Central memory CD8-positive, alpha-beta T cell (primary cell): Measurements from ENCODE around the gene ORC5.
"Not testable (repeated sequence)": the region's sequence is repeated elsewhere in the genome, so short reads cannot be mapped to it uniquely, and the experiment has no call there.

ENCODE experiments used
- ATAC-seq: fragments of 150-1000 bp; cut with Tn5 transposase; replicated peaks from 2 replicates; pipeline ENCODE4 v1.10.0; 2022; ENCODE audit warnings: mild to moderate bottlenecking, moderate FRiP score, moderate number of reproducible peaks; ENCODE audit not compliant: poor library complexity, severe bottlenecking; ENCODE audit errors: extremely low read depth
- DNase-seq, 2 donors: peaks; one replicate each; pipeline ENCODE4 v3.0.0; 2021; ENCODE audit warnings: low spot score in 2 of 2
- H3K27ac Mint-ChIP-seq: one replicate; pipeline ENCODE4 v1.8.0; 2022; ENCODE audit warnings: low read depth, mild to moderate bottlenecking, moderate library complexity, mixed read lengths
- H3K27me3 Mint-ChIP-seq: one replicate; pipeline ENCODE4 v1.8.0; 2022; ENCODE audit warnings: mixed read lengths
- H3K36me3 Mint-ChIP-seq: one replicate; pipeline ENCODE4 v1.8.0; 2022; ENCODE audit warnings: mild to moderate bottlenecking, moderate library complexity, mixed read lengths; ENCODE audit not compliant: insufficient read depth
- H3K4me1 Mint-ChIP-seq: one replicate; pipeline ENCODE4 v1.8.0; 2022; ENCODE audit warnings: mixed read lengths
- H3K4me3 Mint-ChIP-seq: one replicate; pipeline ENCODE4 v1.8.0; 2022; ENCODE audit warnings: mild to moderate bottlenecking, moderate library complexity, mixed read lengths
- H3K9me3 Mint-ChIP-seq: one replicate; pipeline ENCODE4 v1.8.0; 2022; ENCODE audit warnings: mixed read lengths

Gene ORC5

DNA sequence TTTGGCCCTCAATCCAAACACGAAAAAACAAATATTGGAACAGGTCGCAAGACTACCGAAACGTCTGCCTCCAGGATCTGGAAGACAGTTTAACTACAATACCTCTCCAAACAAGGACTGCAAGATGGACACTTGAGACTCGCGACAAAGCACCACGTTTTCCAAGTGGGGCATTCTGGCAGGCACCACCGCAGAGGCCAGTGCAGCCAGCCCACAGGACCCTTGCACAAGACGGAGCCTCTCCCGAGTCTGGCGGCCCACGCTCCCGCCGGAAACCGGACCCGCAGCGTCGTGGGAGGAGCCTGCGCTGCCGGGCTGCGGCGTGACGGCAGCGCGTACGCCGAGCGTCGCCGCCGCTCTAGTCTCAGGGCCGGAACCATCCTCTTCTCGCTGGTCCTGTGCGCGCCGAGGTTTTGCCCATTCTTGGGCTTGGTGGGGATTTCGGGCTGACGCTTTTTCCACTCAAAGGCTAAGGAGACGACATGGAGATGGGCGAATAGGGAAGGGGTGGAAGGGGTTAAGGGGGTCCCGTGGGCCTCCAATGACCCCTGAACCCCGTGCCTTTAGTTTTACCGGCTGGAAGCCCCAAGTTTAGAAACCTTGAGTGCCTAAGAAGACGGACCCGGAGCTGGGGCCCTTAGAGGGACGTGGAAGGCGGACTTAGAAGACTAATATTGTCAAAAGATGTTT is at the start of gene ORC5:
TSS of gene ORC5 (minus strand) at position 283 of the 690 bp plus-strand sequence. CDS start at position 174, 109 bp downstream.
- Mint-ChIP-seq H3K27me3 (peaks cover 35% of the 10 kb centered on the region), H3K9me3 (no peaks in the 10 kb centered on the region), H3K4me1 (peaks cover 26% of the 10 kb centered on the region), H3K4me3 (peak within 1 kb of the TSS; percentile 95), H3K36me3 (peaks cover 11% of the 10 kb centered on the region), H3K27ac (peak within 1 kb of the TSS; percentile 93)
- ATAC-seq (peak; percentile 97), DNase-seq (peak; percentile 46 to 61)

DNA sequence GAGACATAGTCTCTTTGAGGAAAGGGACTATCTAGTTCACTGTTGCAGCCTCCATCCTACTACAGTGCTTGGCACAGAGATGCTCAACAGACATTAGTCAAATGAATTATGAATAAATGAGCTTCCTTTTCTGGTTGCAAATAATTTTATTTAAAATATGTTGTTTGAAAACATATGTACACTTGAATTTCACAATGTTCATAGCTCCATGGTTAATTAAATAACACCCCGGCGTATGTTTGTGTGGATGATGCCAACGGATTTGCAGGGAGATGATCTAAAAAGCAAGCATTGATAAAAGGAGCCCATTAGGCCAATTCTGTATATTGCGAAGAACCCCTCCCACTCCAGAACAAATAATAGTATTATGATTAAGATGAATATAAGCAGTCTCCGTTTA is 47.8 kb upstream of the ORC5 start:
- Mint-ChIP-seq H3K4me3 (no peak overlapping the region), H3K36me3 (no peaks in the 10 kb centered on the region), H3K9me3 (no peaks in the 10 kb centered on the region), H3K4me1 (no peaks in the 10 kb centered on the region), H3K27ac (no peak overlapping the region), H3K27me3 (peaks cover 57% of the 10 kb centered on the region)
- ATAC-seq (no peak), DNase-seq (no peak)

GRCh38 chr7:104255194-104255593 is 47.4 kb upstream of the ORC5 start:
- H3K27ac Mint-ChIP-seq: no peak overlapping the region
- no peaks in the 10 kb centered on the region for H3K9me3 Mint-ChIP-seq
- H3K4me1 Mint-ChIP-seq: no peaks in the 10 kb centered on the region
- H3K4me3 Mint-ChIP-seq: no peak overlapping the region
- H3K27me3 Mint-ChIP-seq: peaks cover 57% of the 10 kb centered on the region
- ATAC-seq (no peak), DNase-seq (no peak)
- H3K36me3 Mint-ChIP-seq: no peaks in the 10 kb centered on the region

GRCh38 chr7:104254696-104255095 is 46.9 kb upstream of the ORC5 start:
- DNase-seq: no peak
- H3K4me1 Mint-ChIP-seq: no peaks in the 10 kb centered on the region
- no peak for ATAC-seq
- H3K27ac Mint-ChIP-seq: no peak overlapping the region
- H3K27me3 Mint-ChIP-seq: peaks cover 59% of the 10 kb centered on the region
- H3K4me3 Mint-ChIP-seq: no peak overlapping the region
- no peaks in the 10 kb centered on the region for H3K9me3 Mint-ChIP-seq
- H3K36me3 Mint-ChIP-seq: no peaks in the 10 kb centered on the region

GRCh38 chr7:104252409-104253134 is 44.8 kb upstream of the ORC5 start:
- Mint-ChIP-seq H3K36me3 (no peaks in the 10 kb centered on the region), H3K27ac (no peak overlapping the region), H3K9me3 (no peaks in the 10 kb centered on the region), H3K4me1 (no peaks in the 10 kb centered on the region), H3K4me3 (no peak overlapping the region), H3K27me3 (peaks cover 65% of the 10 kb centered on the region)
- no peak for DNase-seq
- no peak for ATAC-seq

- Mint-ChIP-seq H3K9me3 (no peaks in the 10 kb centered on the region), H3K27me3 (peaks cover 88% of the 10 kb centered on the region), H3K27ac (no peak overlapping the region), H3K4me3 (no peak overlapping the region), H3K36me3 (no peaks in the 10 kb centered on the region), H3K4me1 (no peaks in the 10 kb centered on the region)
- no peak for ATAC-seq
- no peak for DNase-seq
These were observed 34.8 kb upstream of the ORC5 start for GRCh38 chr7:104242638-104243037.

DNA sequence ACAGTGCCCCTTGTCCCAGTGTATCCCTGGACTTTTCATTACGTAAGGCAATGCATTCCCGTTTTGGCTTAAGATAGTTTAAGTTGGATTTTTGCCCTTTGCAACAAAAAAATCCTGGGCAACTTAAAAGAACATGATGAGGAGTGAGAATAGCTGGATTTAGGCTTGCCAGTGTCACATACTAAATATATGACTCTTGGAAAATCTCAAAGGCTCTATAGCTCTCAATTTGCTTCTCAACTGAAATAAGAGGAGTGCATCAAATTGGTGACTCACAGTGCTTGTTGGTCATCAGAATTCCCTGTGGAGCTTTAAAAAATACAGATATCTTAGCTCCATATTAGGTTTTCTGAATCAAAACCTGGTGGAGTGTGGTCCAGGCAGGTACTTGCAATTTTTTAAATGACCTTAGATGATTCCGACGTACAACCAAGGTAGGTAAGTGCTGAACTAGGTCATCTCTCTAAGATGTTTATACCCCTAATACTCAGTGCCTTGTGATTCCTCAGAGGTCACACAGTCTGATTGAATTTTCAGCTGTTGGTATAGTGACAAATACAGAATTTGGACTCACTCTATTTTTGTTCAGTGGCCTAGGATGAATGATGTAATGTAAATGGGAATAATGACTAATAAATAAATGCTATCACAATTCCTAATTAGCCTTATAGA is 33.9 kb upstream of the ORC5 start:
- Mint-ChIP-seq H3K4me1 (no peaks in the 10 kb centered on the region), H3K4me3 (no peak overlapping the region), H3K27me3 (peaks cover 80% of the 10 kb centered on the region), H3K9me3 (no peaks in the 10 kb centered on the region), H3K27ac (no peak overlapping the region), H3K36me3 (no peaks in the 10 kb centered on the region)
- no peak for DNase-seq
- ATAC-seq: no peak

DNA sequence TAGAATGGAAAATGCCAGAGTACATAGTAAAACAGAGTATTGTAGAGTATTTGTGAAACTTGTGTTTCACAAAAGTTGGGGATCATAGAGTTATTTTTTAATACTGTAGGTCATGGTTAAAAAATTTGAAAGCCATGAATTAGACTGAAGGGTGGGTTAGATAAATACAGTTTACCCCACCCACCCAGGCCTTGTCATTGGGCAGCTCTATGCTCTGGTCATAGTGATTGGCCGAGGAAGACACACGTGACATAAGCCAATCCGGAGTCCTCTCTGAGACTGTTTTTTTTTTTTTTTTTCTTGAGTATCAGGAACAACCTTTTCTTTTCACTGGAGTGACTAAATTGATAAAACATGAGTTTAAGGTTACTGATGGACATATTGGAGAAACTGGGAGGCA is 33.3 kb upstream of the ORC5 start:
- H3K4me1 Mint-ChIP-seq: no peaks in the 10 kb centered on the region
- no peak for DNase-seq
- H3K36me3 Mint-ChIP-seq: no peaks in the 10 kb centered on the region
- H3K27me3 Mint-ChIP-seq: peaks cover 75% of the 10 kb centered on the region
- H3K27ac Mint-ChIP-seq: no peak overlapping the region
- no peak for ATAC-seq
- H3K4me3 Mint-ChIP-seq: no peak overlapping the region
- H3K9me3 Mint-ChIP-seq: no peaks in the 10 kb centered on the region

DNA sequence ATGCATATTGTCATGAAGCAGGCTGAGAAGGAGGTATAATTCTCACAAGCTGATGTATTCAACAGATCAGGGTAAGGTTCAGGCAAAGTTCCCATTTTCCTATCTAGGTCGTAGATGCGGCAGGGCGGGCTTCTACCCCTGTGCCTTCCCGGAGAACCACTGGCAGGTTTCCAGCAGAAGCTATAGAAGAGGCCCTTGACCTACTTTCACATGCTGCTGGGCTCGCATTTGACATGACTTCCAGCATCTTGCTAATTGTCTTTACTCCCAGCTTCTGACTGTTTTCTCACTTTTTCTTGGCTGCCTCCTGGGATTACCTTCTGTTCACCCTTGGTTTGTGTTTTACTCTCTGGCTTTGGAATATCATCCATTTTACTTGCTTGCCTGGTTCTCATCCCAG is 32.6 kb upstream of the ORC5 start:
- H3K4me3 Mint-ChIP-seq: no peak overlapping the region
- H3K9me3 Mint-ChIP-seq: no peaks in the 10 kb centered on the region
- H3K36me3 Mint-ChIP-seq: no peaks in the 10 kb centered on the region
- peaks cover 68% of the 10 kb centered on the region for H3K27me3 Mint-ChIP-seq
- no peaks in the 10 kb centered on the region for H3K4me1 Mint-ChIP-seq
- ATAC-seq: no peak
- no peak overlapping the region for H3K27ac Mint-ChIP-seq
- DNase-seq: no peak

- ATAC-seq, H3K4me3 Mint-ChIP-seq, H3K4me1 Mint-ChIP-seq, H3K36me3 Mint-ChIP-seq, H3K9me3 Mint-ChIP-seq, DNase-seq, H3K27ac Mint-ChIP-seq: not testable (repeated sequence)
- H3K27me3 Mint-ChIP-seq: peaks cover 53% of the 10 kb centered on the region
These were observed 27.2 kb upstream of the ORC5 start for GRCh38 chr7:104234990-104235389.

DNA sequence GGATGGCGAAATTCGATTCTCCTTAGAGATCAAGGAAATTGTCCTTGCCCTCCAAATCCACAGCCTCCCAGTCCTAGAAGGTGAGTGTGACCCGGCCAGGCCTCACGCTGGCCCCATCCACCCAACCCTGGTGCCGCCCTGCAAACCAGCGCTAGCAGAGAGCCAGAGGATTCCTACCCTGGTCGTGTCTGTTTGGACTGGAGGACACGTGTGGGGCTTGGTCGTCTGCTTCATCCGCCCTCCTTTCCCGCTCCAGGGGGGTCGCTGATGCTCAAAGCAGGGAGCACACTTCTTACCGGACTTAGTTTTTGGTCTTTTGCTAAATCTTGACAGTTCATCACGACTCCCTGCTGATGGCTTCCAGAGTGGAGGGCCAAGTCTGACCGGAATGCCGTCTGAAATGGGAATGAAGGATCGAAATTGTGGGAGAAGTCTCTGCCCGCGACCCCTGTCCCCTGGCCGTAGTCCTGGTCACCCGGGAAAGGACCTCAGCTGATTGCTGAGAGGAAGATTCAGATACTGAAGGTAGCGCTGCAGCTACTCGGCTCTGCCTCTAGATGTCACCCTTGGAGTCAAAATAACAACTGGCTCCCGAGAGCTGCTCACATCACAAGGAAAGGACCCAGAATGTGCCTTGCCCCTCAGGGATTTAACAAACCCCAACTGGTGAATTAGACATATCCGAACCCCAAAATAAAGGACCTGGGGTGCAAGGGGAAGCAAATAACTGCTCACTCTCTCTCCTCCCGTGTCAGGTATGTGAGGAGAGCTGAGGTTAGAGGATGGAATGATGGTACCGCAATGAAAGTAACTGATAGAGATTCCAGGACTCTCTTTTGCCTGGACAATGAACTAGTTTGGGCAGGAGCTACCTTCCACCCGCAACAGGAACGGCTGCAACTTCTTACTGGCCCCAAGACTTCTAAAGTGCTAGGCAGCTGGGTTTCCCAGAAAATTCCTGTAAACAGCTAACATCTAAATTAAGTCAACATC is 23.5 kb upstream of the ORC5 start:
- no peak overlapping the region for H3K27ac Mint-ChIP-seq
- no peaks in the 10 kb centered on the region for H3K36me3 Mint-ChIP-seq
- no peaks in the 10 kb centered on the region for H3K9me3 Mint-ChIP-seq
- ATAC-seq: no peak
- H3K4me3 Mint-ChIP-seq: no peak overlapping the region
- H3K4me1 Mint-ChIP-seq: no peaks in the 10 kb centered on the region
- peaks cover 28% of the 10 kb centered on the region for H3K27me3 Mint-ChIP-seq
- peak in 1 of 2 donors; percentile 22 for DNase-seq

- peaks cover 29% of the 10 kb centered on the region for H3K27me3 Mint-ChIP-seq
- no peaks in the 10 kb centered on the region for H3K9me3 Mint-ChIP-seq
- H3K4me1 Mint-ChIP-seq: no peaks in the 10 kb centered on the region
- H3K4me3 Mint-ChIP-seq: no peak overlapping the region
- no peak for DNase-seq
- no peak overlapping the region for H3K27ac Mint-ChIP-seq
- H3K36me3 Mint-ChIP-seq: no peaks in the 10 kb centered on the region
- no peak for ATAC-seq
These were observed 22.8 kb upstream of the ORC5 start for GRCh38 chr7:104230606-104231005.
